ENCODE measurements around the gene NYAP1. TPM values are rescaled to one million over a fixed set of nuclear protein-coding genes. Genes with fewer than 3 reads are reported as not detected.

The NYAP1 gene
- total and polyA plus RNA-seq, 8 donors: 0.50 to 5.2 (median 3.0) TPM

DNA sequence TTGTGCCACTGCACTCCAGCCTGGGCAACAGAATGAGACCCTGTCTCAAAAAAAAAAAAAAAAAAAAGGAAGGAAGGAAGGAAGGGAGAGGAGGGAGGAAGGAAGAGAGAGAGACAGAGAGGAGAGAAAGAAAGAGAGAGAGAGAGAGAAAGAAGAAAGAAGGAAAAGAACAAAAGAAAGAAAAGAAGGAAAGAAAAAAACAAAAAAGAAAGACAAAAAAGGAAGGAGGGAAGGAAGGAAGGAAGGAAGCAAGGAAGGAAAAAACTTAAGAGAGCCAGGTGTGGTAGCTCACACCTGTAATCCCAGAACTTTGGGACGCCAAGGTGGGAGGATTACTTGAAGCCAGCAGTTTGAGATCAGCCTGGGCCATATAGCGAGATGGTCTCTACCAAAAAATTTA is 18.9 kb upstream of the NYAP1 start:
- Histone ChIP-seq H3K27ac (no peak overlapping the region), H3K27me3 (no peaks in the 10 kb centered on the region), H3K4me1 (peaks cover 0 to 31% of the 10 kb centered on the region in 2 donors), H3K4me3 (no peak overlapping the region), H3K9me3 (no peaks in the 10 kb centered on the region), H3K36me3 (peaks cover 0 to 57% of the 10 kb centered on the region in 2 donors)
- TF ChIP-seq, protein P1, sequence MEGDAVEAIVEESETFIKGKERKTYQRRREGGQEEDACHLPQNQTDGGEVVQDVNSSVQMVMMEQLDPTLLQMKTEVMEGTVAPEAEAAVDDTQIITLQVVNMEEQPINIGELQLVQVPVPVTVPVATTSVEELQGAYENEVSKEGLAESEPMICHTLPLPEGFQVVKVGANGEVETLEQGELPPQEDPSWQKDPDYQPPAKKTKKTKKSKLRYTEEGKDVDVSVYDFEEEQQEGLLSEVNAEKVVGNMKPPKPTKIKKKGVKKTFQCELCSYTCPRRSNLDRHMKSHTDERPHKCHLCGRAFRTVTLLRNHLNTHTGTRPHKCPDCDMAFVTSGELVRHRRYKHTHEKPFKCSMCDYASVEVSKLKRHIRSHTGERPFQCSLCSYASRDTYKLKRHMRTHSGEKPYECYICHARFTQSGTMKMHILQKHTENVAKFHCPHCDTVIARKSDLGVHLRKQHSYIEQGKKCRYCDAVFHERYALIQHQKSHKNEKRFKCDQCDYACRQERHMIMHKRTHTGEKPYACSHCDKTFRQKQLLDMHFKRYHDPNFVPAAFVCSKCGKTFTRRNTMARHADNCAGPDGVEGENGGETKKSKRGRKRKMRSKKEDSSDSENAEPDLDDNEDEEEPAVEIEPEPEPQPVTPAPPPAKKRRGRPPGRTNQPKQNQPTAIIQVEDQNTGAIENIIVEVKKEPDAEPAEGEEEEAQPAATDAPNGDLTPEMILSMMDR (IDR thresholded peaks at IDR 0.05): no peak
- DNase-seq (no peak), ATAC-seq (no peak)
- intact Hi-C loops (cut with DNase I): no loop called here

DNA sequence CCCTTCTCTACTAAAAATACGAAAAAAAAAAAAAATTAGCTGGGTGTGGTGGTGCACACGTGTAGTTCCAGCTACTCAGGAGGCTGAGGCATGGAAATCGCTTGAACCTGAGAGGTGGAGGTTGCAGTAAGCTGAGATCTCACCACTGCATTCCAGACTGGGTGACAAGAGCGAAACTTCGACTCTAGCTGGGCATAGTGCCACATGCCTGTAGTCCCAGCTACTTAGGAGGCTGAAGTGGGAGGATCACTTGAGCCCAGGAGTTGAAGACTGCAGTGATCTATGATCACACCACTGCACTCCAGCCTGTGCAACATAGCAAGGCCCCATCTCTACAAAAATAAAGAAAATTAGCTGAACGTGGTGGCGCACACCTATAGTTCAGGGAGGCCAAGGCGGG is 18.4 kb upstream of the NYAP1 start:
- H3K4me3 ChIP-seq: no peak overlapping the region
- peaks cover 0 to 59% of the 10 kb centered on the region in 2 donors for H3K36me3 ChIP-seq
- H3K9me3 ChIP-seq: no peaks in the 10 kb centered on the region
- ATAC-seq (peak; percentile 7), DNase-seq (no peak)
- H3K4me1 ChIP-seq: peaks cover 0 to 32% of the 10 kb centered on the region in 2 donors
- intact Hi-C loops (cut with DNase I): no loop called here
- H3K27me3 ChIP-seq: no peaks in the 10 kb centered on the region
- peak overlapping the region in 1 of 2 donors; percentile 37 for H3K27ac ChIP-seq
- TF ChIP-seq, protein P1 (IDR thresholded peaks at IDR 0.05): no peak

DNA sequence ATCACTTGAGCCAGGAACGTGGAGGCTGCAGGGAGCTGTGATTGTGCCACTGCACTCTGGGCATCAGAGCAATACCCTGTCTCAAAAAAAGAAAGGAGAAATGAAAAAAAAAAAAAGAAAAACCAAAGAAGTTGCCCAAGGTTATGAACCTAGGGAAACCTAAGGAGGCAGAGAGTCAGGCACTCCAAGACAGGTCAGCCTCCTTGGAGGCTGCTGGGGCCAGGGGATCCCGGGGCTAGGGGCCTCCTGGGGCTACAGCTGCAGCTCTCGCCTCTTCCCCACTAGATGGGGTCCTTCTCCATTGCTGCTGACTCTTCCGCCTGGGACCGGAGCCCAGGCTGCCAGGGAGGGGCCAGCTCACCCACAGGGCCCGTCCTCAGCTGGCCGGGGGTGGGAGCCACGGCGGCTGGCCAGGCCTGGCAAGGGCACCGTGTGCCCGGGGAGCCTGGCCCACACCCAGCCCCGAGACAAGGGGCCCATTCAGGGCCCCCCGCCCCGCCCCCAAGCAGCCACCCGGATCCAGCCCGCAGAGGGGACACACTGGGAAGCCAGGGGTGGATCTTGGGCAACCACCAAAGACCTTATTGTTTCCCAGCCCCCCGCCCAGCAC is 17.9 kb upstream of the NYAP1 start:
- no peak overlapping the region for H3K4me3 ChIP-seq
- ATAC-seq (peak; percentile 92), DNase-seq (peak; percentile 68 to 91 (median 82))
- TF ChIP-seq, protein P1 (IDR thresholded peaks at IDR 0.05): peak; percentile 54 to 55
- H3K36me3 ChIP-seq: peaks cover 0 to 59% of the 10 kb centered on the region in 2 donors
- H3K9me3 ChIP-seq: no peaks in the 10 kb centered on the region
- H3K4me1 ChIP-seq: peaks cover 0 to 32% of the 10 kb centered on the region in 2 donors
- peak overlapping the region in 1 of 2 donors; percentile 37 for H3K27ac ChIP-seq
- intact Hi-C loops (cut with DNase I): no loop called here
- H3K27me3 ChIP-seq: no peaks in the 10 kb centered on the region

DNA sequence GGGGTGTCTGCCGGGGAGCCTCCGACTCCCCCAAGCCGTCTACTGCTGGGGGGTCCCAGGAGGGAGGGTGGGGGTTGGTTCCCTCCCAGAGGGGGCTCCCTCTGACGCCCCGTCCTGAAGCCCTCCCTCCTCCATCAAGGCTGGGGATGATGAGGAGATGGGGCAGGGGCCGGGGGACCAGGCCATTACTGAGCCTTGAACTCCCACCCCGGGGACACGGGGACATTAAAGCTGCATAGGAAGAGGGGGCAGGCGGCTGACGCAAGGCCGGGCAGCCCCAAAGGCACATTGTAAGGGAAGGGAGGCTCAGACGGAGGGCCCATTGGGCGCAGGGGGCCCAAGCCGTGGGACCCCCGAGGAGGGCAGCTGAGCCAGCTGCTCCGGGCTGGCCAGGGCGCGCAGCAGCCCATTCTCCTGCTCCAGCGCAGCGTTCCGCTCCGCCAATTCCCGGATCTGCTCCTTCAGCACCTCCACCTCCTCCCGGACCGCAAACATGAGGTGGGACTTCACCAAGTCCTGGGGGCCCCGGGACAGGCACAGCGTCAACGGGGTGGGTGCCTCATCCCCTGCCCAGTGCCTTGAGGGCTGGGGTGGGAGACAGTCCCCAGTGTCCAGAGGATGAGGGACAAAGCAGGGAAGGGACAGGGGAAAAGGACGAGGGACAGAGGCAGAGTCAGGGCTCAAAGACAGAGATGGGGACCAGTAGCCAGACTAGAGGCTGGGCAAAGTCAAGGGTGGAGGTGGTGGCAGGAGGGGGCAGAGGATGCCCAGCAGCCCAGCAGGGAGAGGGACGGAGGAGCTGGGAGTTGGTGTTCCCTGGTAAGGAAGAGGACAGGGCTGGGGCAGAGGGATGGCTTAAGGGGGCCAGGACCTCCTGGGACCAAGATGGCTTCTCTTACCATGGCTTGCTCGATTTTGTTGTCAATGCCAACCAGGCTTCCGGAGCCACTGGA is 16.8 kb upstream of the NYAP1 start:
- H3K36me3 ChIP-seq: peaks cover 0 to 62% of the 10 kb centered on the region in 2 donors
- TF ChIP-seq, protein P1 (IDR thresholded peaks at IDR 0.05): no peak
- intact Hi-C loops (cut with DNase I): no loop called here
- H3K4me3 ChIP-seq: no peak overlapping the region
- H3K27ac ChIP-seq: no peak overlapping the region
- no peaks in the 10 kb centered on the region for H3K27me3 ChIP-seq
- no peak for DNase-seq
- peaks cover 0 to 32% of the 10 kb centered on the region in 2 donors for H3K4me1 ChIP-seq
- ATAC-seq: no peak
- no peaks in the 10 kb centered on the region for H3K9me3 ChIP-seq
